Stomach (tissue), 9 donors: ENCODE data around the gene NKAIN2. TPM values are rescaled to one million over a fixed set of nuclear protein-coding genes. Genes with fewer than 3 reads are reported as not detected.
A peak's percentile ranks its signal among the peaks of the same experiment; 100 is the strongest.

Source experiments
- DNase-seq, 2 donors: peaks; one replicate each; pipeline versions ENCODE4 v3.0.0 to v3.0.0-alpha.2; 2013 to 2019
- H3K27ac ChIP-seq, 5 donors: fragments of 200-600 bp in 4 of 5; sonication (generic) in 4 of 5; one replicate each; pipeline ENCODE4 v1.5.1; 2013 to 2019; ENCODE audit warnings: mild to moderate bottlenecking in 1 of 5, moderate library complexity in 1 of 5
- H3K27me3 ChIP-seq, 3 donors: fragments of 200-600 bp; sonication (generic); one replicate each; pipeline ENCODE4 v1.5.1; 2017 to 2019; ENCODE audit warnings: mixed run types in 1 of 3
- H3K36me3 ChIP-seq, 4 donors: fragments of 200-600 bp; sonication (generic); 1 replicate in 3 of 4; 2 replicates in 1 of 4; pipeline ENCODE4 v1.5.1; 2016 to 2019
- H3K4me1 ChIP-seq, 4 donors: fragments of 200-600 bp; sonication (generic); one replicate each; pipeline ENCODE4 v1.5.1; 2016 to 2019
- H3K4me3 ChIP-seq, 4 donors: fragments of 200-600 bp; sonication (generic) in 3 of 4; one replicate each; pipeline ENCODE4 v1.5.1; 2016 to 2019; ENCODE audit warnings: mild to moderate bottlenecking in 1 of 4
- H3K9me3 ChIP-seq, 4 donors: fragments of 200-600 bp; sonication (generic); one replicate each; pipeline ENCODE4 v1.5.1; 2016 to 2019
- CTCF ChIP-seq, 7 experiments: fragments of 450-650 bp in 4 of 7; fragments of 200-600 bp in 3 of 7; sonication (generic) in 3 of 7; IDR thresholded peaks; one replicate each; pipeline ENCODE4 v1.5.1; 2016 to 2019; ENCODE audit warnings: antibody characterized with exemption in 7 of 7, control low read depth in 2 of 7, mild to moderate bottlenecking in 1 of 7
- EP300 ChIP-seq: sonication (generic); formaldehyde crosslinking; IDR thresholded peaks from one replicate; pipeline ENCODE4 v1.6.1; 2017; ENCODE audit warnings: antibody characterized with exemption
- POLR2A ChIP-seq, 4 donors: fragments of 450-650 bp; IDR thresholded peaks; one replicate each; pipeline ENCODE4 v1.6.1; 2016; ENCODE audit warnings: antibody characterized with exemption in 4 of 4, control low read depth in 2 of 4, mild to moderate bottlenecking in 1 of 4, moderate library complexity in 1 of 4
- POLR2AphosphoS5 ChIP-seq, 3 donors: sonication (generic); formaldehyde crosslinking; IDR thresholded peaks; one replicate each; pipeline ENCODE4 v1.6.1; 2016; ENCODE audit warnings: antibody characterized with exemption in 3 of 3
- WGBS, 5 donors: extraction: QIAGEN DNeasy Blood & Tissue Kit in 3 of 5; methylation state at CpG; one replicate each; pipeline versions ENCODE4 v1.1.5 to v1.1.7; 2013 to 2018; 5-methylcytosine and 5-hydroxymethylcytosine counted together
- intact Hi-C: fragments of 100-400 bp; cut with DNase I; formaldehyde crosslinking; loops from one replicate; pipeline ENCODE4 v1.15.1; 2023; ENCODE audit warnings: low total_unique reads
- polyA plus RNA-seq, 3 donors: library from polyadenylated mRNA; stranded (reverse); fragments of 200-250 nt; gene quantifications; one replicate each; pipeline ENCODE4 v1.2.3, GENCODE V29; 2013
- total RNA-seq, 5 donors: library from RNA; depleted of rRNA; stranded (reverse); fragments of >200 nt; gene quantifications; one replicate each; pipeline versions ENCODE4 v1.1.0 to v1.2.3, GENCODE V29; 2014 to 2016
- donor health status: healthy with polysubstance abuse.
- donor health status: Bipolar disorder and iron deficiency.
- donor health status: healthy.

Gene NKAIN2
- total and polyA plus RNA-seq, 8 donors: 0.13 to 9.6 (median 1.5) TPM; not detected in 5

GRCh38 chr6:124819346-124819745 lies 1015.7 kb downstream of the NKAIN2 start:
- Histone ChIP-seq H3K4me3 (no peak overlapping the region), H3K36me3 (no peaks in the 10 kb centered on the region), H3K4me1 (peaks cover 0 to 6% (median 0%) of the 10 kb centered on the region in 4 donors), H3K9me3 (no peaks in the 10 kb centered on the region), H3K27me3 (no peaks in the 10 kb centered on the region), H3K27ac (no peak overlapping the region)
- 54 to 74% (median 68%) methylated on average over 4 of the region's 4 CpGs for WGBS, 5 donors
- intact Hi-C loops: no loop called here
- DNase-seq: no peak
- TF ChIP-seq CTCF (IDR thresholded peaks at IDR 0.05): no peak
- TF ChIP-seq POLR2AphosphoS5 (IDR thresholded peaks at IDR 0.05): no peak
- TF ChIP-seq EP300: no peak
- no peak for TF ChIP-seq POLR2A (IDR thresholded peaks at IDR 0.05)

GRCh38 chr6:124822204-124822613 lies 1018.5 kb downstream of the NKAIN2 start:
- intact Hi-C loops: no loop called here
- Histone ChIP-seq H3K27ac (no peak overlapping the region), H3K36me3 (no peaks in the 10 kb centered on the region), H3K27me3 (no peaks in the 10 kb centered on the region), H3K4me1 (peaks cover 0 to 13% (median 0%) of the 10 kb centered on the region in 4 donors), H3K9me3 (no peaks in the 10 kb centered on the region), H3K4me3 (no peak overlapping the region)
- no peak for DNase-seq
- TF ChIP-seq EP300 (no peak), POLR2AphosphoS5 (IDR thresholded peaks at IDR 0.05) (no peak), POLR2A (IDR thresholded peaks at IDR 0.05) (no peak), CTCF (IDR thresholded peaks at IDR 0.05) (no peak)

GRCh38 chr6:124822721-124823120 lies 1019.1 kb downstream of the NKAIN2 start:
- Histone ChIP-seq H3K4me3 (no peak overlapping the region), H3K27ac (no peak overlapping the region), H3K9me3 (no peaks in the 10 kb centered on the region), H3K36me3 (no peaks in the 10 kb centered on the region), H3K4me1 (peaks cover 0 to 13% (median 0%) of the 10 kb centered on the region in 4 donors), H3K27me3 (no peaks in the 10 kb centered on the region)
- intact Hi-C loops: no loop called here
- TF ChIP-seq EP300 (no peak), POLR2AphosphoS5 (IDR thresholded peaks at IDR 0.05) (no peak), CTCF (IDR thresholded peaks at IDR 0.05) (no peak), POLR2A (IDR thresholded peaks at IDR 0.05) (no peak)
- 67 to 85% (median 74%) methylated on average over 3 of the region's 3 CpGs for WGBS, 5 donors
- DNase-seq: no peak

GRCh38 chr6:124823240-124824111 lies 1019.8 kb downstream of the NKAIN2 start:
- Histone ChIP-seq H3K27ac (no peak overlapping the region), H3K9me3 (no peaks in the 10 kb centered on the region), H3K4me3 (no peak overlapping the region), H3K4me1 (peaks cover 0 to 13% (median 0%) of the 10 kb centered on the region in 4 donors), H3K36me3 (no peaks in the 10 kb centered on the region), H3K27me3 (no peaks in the 10 kb centered on the region)
- intact Hi-C loops: no loop called here
- no peak for TF ChIP-seq POLR2A (IDR thresholded peaks at IDR 0.05)
- no peak for TF ChIP-seq POLR2AphosphoS5 (IDR thresholded peaks at IDR 0.05)
- no peak for TF ChIP-seq EP300
- TF ChIP-seq CTCF (IDR thresholded peaks at IDR 0.05): no peak
- 43 to 71% (median 68%) methylated on average over 14 of the region's 14 CpGs for WGBS, 5 donors
- DNase-seq: peak in 1 of 2 donors; percentile 77
